PFSK-1 (cell line): ENCODE results near the gene ARHGEF19.

Source experiments
- FOXP2 ChIP-seq: optimal IDR thresholded peaks from 2 replicates; pipeline ENCODE3; 2011; ENCODE audit warnings: borderline replicate concordance, control low read depth, inconsistent platforms; ENCODE audit not compliant: insufficient read depth; ENCODE audit errors: extremely low read length, extremely low read depth
- POLR2AphosphoS5 ChIP-seq: IDR thresholded peaks from 2 replicates; pipeline ENCODE4 v1.6.1; 2012; ENCODE audit warnings: low read depth, mild to moderate bottlenecking, control low read depth, low read length, moderate library complexity
- SIN3A ChIP-seq: IDR thresholded peaks from 2 replicates; pipeline ENCODE4 v1.6.1; 2012; ENCODE audit warnings: mild to moderate bottlenecking, low read length, moderate library complexity, borderline replicate concordance; ENCODE audit not compliant: insufficient read depth
- TAF1 ChIP-seq: IDR thresholded peaks from 2 replicates; pipeline ENCODE4 v1.6.1; 2012; ENCODE audit warnings: low read length, control low read depth, borderline replicate concordance; ENCODE audit not compliant: insufficient read depth
- TF ChIP-seq, protein P1 (sequence below), 2 experiments: IDR thresholded peaks; 2 replicates each; pipeline versions ENCODE4 v1.6.1 to v1.8.0; 2011 to 2012; ENCODE audit warnings: low read depth in 2 of 2, low read length in 2 of 2, control low read depth in 1 of 2, inconsistent platforms in 1 of 2, mild to moderate bottlenecking in 1 of 2, moderate library complexity in 1 of 2; ENCODE audit not compliant: insufficient read depth in 1 of 2

Gene ARHGEF19

DNA sequence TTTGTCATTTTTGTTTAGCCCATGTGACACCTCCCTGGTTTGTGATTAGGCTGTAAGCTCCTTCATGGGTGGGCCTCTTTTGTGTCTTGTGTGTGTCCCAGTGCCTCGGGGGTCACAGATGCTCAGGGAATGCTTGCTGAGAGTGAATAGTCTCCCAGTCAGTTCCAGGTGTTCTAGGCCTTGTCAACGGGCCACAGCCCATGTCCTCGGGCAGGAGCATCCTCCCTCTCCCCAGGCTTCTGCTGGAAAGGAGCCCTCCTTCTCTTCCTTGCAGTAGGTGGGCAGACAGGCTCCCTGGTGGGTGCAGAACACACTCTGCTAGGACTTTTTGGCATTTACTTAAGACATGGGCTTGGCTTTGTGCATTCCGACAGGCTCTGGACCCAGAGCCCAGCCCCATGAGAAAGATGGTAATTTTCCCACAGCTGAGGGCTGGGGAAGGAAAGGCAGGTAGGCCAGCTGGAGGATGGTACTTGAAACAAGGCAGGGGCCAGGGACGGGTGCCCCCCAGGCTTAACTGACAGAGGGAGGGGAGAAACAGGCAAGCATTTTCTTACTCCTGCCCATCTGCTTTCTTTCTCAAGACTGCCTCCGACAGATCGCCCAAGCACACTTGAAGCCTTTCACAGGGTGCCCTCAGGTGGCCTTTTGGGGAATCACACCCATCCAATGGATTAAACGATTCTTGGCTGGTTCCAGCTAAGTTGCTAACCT, 31.6 kb upstream of the ARHGEF19 start:
- no peak for TF ChIP-seq POLR2AphosphoS5
- TF ChIP-seq, protein P1, sequence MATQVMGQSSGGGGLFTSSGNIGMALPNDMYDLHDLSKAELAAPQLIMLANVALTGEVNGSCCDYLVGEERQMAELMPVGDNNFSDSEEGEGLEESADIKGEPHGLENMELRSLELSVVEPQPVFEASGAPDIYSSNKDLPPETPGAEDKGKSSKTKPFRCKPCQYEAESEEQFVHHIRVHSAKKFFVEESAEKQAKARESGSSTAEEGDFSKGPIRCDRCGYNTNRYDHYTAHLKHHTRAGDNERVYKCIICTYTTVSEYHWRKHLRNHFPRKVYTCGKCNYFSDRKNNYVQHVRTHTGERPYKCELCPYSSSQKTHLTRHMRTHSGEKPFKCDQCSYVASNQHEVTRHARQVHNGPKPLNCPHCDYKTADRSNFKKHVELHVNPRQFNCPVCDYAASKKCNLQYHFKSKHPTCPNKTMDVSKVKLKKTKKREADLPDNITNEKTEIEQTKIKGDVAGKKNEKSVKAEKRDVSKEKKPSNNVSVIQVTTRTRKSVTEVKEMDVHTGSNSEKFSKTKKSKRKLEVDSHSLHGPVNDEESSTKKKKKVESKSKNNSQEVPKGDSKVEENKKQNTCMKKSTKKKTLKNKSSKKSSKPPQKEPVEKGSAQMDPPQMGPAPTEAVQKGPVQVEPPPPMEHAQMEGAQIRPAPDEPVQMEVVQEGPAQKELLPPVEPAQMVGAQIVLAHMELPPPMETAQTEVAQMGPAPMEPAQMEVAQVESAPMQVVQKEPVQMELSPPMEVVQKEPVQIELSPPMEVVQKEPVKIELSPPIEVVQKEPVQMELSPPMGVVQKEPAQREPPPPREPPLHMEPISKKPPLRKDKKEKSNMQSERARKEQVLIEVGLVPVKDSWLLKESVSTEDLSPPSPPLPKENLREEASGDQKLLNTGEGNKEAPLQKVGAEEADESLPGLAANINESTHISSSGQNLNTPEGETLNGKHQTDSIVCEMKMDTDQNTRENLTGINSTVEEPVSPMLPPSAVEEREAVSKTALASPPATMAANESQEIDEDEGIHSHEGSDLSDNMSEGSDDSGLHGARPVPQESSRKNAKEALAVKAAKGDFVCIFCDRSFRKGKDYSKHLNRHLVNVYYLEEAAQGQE (IDR thresholded peaks at IDR 0.05; ENCODE audit: insufficient read depth in 1 of 2, low read depth in 2 of 2, low read length in 2 of 2): no peak
- TF ChIP-seq TAF1: no peak
- no peak for TF ChIP-seq FOXP2
- no peak for TF ChIP-seq SIN3A

DNA sequence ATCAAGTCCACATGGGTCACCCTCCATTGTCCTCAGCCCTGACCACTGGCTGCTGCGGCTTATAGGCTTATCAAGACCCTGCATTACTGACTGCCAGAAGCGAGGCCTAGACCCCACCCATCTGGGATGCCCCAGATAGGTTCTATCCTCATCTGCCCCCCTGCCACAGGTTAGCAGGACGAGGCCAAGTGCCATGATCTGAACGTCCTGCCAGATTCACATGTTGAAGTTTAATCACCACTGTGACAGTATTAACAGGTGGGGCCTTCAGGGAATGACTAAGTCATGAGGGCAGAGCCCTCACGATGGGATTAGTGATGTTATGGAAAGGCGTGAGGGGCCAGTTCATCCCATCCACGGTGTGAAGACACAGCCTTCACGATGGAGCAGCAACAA, 30.8 kb upstream of the ARHGEF19 start:
- no peak for TF ChIP-seq POLR2AphosphoS5
- TF ChIP-seq FOXP2: no peak

DNA sequence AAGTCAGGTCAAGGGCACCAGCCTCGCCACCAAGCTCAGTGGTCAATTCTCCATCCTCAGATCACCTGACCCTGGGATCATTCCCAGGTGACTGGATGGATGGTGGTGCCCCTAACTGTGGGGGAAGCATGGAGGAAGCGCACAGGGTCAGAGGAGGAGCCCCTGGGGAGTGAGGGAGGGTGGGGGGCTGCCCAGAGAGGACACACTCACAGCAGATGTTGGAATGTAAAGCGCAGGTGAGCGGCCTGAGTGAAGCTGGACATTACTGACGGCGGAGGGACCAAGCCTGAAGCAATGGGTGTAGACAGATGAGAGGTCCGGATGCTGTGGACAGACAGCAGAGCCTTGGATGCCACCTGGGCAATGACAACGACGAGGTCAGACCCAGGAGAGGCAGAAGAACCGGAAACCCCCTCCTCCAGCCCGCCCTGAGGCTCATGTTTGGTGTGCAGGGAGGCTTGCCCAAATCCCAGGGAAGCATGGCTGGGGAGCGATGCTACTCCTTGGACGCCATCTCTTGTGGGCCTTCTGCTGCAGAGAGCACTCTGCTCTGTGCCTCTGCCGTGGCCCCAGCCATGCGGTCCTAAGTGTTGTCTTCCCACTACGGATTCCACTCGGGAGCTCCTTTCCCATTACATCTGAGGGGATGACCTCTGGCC, 30.2 kb upstream of the ARHGEF19 start:
- TF ChIP-seq TAF1 (no peak), POLR2AphosphoS5 (no peak), FOXP2 (no peak), SIN3A (no peak)
- TF ChIP-seq, protein P1 (IDR thresholded peaks at IDR 0.05; ENCODE audit: insufficient read depth in 1 of 2, low read depth in 2 of 2, low read length in 2 of 2): no peak

DNA sequence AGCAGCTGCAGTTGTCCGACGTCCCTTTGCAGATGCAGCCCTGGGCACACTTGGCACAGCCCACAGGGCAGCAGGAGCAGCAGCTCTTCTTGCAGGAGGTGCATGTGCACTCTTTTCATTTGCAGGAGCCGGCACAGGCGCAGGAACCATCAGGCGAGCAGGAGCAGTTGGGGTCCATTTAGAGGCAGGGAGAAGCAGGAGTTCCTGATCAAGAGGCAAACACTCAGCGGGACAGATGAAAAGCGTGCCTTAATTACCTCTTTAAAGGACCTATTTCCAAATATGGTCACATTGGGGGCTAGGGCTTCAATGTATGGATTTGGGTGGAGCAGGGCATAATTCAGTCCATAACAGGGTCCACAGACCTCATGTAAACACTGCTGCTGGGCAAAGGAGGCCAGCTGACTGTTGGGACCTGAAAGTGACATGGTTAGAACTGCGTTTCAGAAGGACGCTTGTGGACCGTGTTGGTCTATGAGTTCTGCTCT, 28.8 kb upstream of the ARHGEF19 start:
- TF ChIP-seq POLR2AphosphoS5 (no peak), TAF1 (no peak), FOXP2 (no peak), SIN3A (no peak)
- TF ChIP-seq, protein P1 (IDR thresholded peaks at IDR 0.05; ENCODE audit: insufficient read depth in 1 of 2, low read depth in 2 of 2, low read length in 2 of 2): no peak

DNA sequence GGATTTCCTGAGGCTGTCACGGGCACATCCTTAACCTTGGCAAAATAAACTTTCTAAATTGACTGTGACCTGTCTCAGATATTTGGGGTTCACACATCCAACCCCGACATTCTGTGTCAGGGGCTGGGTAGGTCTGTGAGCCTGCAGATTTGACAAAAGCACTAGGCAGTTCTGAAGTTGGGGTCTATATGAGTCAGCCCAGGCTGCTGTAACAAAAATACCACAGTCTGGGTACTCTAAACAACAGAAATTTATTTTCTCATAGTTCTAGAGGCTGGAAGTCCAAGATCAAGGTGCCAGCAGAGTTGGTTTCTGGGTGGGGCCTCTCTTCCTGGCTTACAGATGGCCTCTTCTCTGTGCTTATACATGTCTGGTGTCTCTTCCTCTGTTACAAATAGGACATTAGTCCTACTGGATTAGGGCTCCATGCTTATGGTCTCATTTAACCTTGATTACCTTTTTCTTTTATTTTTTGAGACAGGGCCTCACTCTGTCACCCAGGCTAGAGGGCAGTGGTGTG, 27.6 kb upstream of the ARHGEF19 start:
- TF ChIP-seq FOXP2 (no peak), POLR2AphosphoS5 (no peak), TAF1 (no peak), SIN3A (no peak)
- TF ChIP-seq, protein P1 (IDR thresholded peaks at IDR 0.05; ENCODE audit: insufficient read depth in 1 of 2, low read depth in 2 of 2, low read length in 2 of 2): no peak
